ENCODE measurements around the gene SMAD6.

Gene SMAD6

GRCh38 chr15:66704019-66704802 is 2.2 kb downstream of the SMAD6 start:
- DNase-seq: no peak

DNA sequence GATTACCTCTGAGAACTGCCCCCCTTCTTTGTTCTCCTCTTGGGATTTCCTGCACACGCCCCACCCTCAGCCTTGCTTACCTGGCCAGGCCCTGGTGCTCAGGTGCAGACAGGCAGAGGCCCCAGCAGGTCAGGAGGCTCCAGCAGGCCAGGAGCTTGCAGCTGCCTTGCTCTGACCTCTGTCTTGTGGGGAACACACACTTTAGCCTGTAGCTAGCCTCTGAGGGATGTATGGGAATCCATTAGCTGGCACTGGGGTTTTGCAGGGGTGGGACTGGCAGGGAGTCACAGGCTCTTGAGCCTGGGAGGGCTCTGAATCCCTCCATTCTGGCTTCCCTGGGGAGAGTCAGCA is 2.7 kb downstream of the SMAD6 start:
- no peak for DNase-seq

GRCh38 chr15:66705277-66706146 is 3.5 kb downstream of the SMAD6 start:
- no peak for DNase-seq

GRCh38 chr15:66706225-66706732 is 4.2 kb downstream of the SMAD6 start:
- DNase-seq: no peak

DNA sequence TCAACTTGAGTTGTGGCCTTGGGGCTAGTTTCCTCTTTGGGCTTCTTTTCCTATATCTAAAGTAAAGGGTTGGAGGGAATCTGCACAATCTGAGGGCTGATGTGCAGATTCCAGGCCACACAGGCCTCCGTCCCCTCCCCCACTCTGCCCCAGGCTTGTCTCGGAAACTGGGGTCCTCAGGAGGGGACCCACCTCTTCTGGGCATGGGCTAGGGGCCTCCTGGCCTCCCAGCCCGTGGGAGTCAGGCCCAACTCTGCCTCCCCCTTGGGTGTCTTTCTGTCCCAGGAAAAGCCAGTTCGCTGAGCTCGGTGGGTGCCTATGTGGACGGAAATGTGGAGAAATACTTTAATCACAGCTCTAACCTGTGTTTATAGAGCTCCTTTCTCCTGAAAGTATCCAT is 4.8 kb downstream of the SMAD6 start:
- no peak for DNase-seq

GRCh38 chr15:66707310-66708082 is 5.5 kb downstream of the SMAD6 start:
- DNase-seq: no peak

DNA sequence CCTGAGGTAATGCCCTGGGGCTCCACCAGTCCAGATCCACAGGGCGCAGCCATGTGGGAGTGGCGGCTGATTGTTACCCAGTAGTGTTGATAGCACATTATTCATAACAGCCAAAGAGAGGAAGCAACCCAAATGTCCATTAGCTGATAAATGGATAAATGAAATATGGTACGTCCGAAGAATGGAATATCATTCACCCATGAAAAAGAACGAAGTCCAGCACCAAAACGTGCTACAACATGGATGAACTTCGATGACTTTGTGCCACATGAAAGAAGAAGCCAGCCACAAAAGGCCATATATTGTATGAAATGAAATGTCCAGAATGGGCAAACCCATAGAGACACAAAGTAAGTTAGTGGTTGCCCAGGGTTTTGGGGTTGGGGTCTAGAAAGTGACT is 6.4 kb downstream of the SMAD6 start:
- no peak for DNase-seq

- DNase-seq: no peak
Measured at GRCh38 chr15:66709884-66710283, 7.8 kb downstream of the SMAD6 start.

DNA sequence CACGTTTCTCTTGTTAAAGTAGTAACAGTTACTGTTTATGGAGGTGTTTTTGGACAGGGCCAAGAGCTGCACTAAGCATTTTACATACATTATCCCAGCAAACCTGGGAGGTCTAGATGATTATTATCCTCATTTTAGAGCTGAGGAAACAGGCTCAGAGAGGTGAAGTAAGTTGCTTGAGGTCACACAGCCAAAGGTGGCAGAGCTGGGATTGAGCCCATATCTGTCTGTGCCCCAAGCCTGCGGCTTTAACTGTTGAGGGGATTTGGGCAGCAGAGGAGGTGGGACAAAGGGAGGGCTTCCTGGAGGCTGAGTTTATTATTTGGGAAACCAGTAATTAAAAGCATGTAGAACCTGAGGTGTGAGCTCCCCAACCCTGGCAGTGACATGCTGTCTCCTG is 9.2 kb downstream of the SMAD6 start:
- DNase-seq: no peak

DNA sequence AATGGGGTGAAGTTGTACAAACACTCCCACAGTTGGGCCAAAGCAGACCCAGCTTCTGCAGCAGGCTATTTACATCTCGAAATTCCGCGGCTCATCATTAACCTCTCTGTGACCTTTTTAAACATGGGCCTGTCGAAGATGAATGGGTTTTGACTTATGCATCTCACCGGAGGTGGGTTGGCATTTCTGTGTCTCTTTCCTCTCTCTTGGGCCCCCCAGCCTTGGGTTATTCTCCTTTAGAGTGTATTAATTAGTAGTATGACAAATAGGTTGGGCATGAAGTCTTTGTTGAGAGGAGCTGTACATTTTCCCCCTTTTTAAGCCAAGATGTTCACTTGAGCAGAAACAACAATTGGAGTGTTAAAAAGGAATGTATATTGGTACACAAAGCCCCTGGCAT is 9.8 kb downstream of the SMAD6 start:
- DNase-seq: no peak

- no peak for DNase-seq
Measured at GRCh38 chr15:66713843-66714508, 11.9 kb downstream of the SMAD6 start.

DNA sequence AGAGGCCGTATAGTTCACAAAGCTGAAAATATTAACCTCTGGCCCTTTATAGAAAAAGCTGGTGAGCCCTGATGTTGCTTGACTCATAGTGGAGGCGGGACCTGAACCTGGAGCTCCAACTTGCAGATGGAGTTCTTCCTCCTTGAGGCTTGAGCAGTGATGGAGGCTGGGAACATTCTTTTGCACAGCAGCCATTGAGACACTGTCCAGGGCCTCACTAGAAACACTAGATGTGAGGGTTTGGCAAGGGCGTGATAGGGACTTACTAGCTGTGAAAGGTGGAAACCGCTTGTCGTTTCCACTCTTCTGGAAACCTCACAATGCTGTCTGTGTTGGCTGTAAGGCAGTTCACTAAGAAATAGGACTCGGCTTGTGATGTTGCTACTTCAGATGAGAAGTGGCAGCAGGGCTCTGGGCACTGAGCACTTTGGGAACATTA is 12.5 kb downstream of the SMAD6 start:
- DNase-seq: no peak

GRCh38 chr15:66715181-66715624 is 13.2 kb downstream of the SMAD6 start:
- DNase-seq: no peak

DNA sequence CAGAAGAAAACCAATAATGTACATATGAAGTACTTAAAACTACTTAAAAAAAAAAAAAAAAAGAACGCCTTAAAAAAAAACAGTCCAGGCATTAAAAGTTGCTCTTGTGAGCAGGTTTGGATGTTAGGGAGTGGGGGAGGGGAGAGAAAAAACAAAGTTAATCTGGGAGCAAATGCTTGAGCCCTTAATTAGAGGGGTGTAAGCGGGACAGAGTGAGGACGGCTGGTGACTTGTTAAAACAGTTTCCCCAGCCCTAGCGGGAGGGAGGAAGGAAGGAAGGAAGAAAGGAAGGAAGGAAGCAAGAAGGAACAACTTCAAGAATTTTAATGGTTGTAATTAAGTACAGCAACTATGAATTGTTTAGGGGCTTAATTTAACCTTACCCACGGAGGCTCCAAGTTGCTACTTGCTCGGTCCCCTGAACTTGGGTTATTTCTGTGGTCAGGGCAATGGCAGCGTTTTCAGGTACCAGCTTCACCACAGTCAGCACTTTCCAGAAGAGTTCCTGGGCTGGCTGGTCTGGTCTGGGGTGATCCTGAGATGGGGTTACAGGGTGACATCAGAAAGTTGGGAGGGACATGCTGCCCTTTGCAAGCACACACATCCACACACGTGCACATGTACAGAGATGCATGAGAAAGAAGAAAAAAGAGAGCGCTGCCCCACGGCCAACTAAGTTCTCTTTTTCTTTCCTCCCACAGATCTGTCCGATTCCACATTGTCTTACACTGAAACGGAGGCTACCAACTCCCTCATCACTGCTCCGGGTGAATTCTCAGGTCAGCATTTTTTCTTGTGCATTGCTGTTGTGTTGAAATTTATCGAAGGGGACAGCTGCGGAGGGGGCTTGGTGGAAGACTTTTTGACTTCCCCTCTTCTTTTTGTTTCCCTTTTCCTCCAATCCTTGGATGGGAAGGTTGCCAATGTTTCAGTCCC is 14.0 kb downstream of the SMAD6 start:
- DNase-seq: no peak

DNA sequence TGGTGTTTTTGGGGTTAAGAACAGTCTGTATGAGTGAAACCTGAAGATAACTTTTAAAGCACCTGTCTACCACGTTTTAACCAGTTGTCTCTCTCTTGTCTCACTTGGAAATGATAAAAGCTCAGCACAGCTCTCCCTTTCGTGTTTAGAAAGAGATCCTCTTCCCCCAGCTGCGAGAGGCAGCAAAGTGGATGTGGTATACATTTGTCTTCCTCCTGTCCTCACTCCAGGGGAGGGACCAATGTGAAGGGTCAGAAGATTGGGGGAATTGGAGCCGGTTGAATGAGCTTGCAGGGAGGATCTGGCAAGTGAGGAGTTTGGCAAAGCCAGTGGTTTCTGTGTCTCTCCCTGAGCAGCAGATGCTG is 14.6 kb downstream of the SMAD6 start:
- DNase-seq: no peak

DNA sequence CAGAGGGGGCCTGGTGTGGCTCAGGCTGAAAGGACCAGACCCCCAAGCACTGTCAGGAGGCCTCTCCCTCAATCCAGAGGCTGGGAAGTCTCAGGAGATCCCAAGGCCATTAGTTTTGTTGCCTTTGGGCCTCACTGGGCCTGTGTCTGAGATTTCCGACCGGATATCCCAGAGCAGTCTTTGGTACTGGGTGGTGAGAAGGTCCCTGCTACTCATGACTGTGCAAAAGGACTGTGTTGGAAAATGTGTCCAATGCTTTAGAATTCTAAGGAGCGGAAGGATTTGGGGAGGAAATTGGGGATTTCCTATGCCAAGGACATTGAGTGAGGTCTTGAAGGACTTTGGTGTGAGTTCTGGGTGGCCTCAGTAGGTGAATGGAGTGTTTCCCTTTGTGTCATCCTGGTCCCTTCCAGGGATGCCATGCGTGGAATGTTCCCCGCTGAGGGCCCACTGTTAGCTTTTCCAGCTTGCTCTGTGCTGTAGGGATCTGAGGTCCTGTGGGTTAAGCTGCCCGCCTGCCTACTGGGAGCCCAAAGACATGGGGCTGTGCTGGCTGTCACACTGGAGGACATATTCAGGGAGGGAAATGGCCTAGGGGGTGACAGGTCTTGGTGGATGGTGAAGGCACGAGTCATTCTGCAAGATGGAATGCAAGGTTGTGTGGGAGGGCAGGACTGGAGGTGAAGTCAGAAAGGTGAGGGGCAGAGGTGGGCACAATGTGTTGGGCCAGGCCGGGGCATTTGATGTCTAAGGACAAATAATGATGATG is 16.4 kb downstream of the SMAD6 start:
- no peak for DNase-seq

- DNase-seq: no peak
Measured at GRCh38 chr15:66719471-66719870, 17.4 kb downstream of the SMAD6 start.

GRCh38 chr15:66720206-66721010 is 18.4 kb downstream of the SMAD6 start:
- no peak for DNase-seq

GRCh38 chr15:66721020-66721419 is 19.0 kb downstream of the SMAD6 start:
- no peak for DNase-seq

- DNase-seq: no peak
Measured at GRCh38 chr15:66721501-66721937, 19.5 kb downstream of the SMAD6 start.

Measured in CD4-positive, alpha-beta T cell treated with Interleukin-1 beta for 1 hour (primary cell).